ENCODE data around the gene TMEM132D. TPM values are rescaled to one million over a fixed set of nuclear protein-coding genes. Genes with fewer than 3 reads are reported as not detected.

Gene TMEM132D
- total RNA-seq, 1 experiment from 2014 or later, result not detected

DNA sequence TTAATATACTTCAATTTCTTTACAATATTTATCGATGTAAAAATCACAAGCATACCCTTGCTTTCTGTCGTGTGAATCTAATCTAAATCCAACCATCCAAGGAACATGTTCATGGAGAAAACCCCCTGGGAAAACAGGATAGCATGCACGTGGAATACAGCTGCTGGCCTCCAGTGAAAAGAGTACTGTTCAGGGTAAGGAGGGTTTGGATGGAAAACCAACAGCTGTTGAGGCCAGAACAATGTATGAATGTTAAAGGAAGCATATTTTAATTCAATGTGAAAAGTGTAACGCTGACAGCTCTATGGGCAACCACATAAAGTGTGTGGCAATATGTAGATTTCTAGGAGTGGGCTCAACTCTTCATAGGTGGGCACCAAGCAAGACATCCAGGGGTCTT, 344.0 kb downstream of the TMEM132D start:
- H3K4me3 ChIP-seq (ENCODE audit: low read depth, low read length, poor library complexity, severe bottlenecking), result no peak overlapping the region

DNA sequence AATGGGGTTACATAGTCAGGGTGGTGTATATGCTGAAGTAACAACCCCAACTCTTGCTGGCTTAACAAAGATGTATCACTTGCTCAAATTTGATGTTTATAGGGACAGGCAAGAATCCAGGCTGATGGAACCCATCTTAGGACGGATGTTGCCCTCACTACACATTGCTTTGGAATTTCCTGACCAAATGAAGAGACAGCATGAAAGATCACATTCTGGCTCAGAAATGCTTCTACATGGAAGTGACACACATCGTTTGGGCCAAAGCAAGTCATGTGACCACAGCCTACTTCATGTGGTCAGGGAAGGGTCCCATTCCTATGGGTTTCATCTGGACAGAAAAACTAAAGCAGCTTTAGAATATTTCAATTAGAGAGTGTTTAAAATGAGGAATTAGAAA, 345.8 kb downstream of the TMEM132D start:
- intact Hi-C loops (cut with micrococcal nuclease; ENCODE audit: unreplicated experiment), result no loop called here
- BruUV-seq (replicated peaks), result no TSS peak
- CTCF ChIA-PET, result no interaction called here
- Histone ChIP-seq H3K27ac (ENCODE audit: low read depth, low read length, poor library complexity, severe bottlenecking) (no peak overlapping the region), H3K9me3 (ENCODE audit: low read depth, low read length, poor library complexity, severe bottlenecking) (peaks cover 53% of the 10 kb centered on the region), H3K27me3 (replicated peaks; ENCODE audit: insufficient read depth, low read depth, low read length, poor library complexity) (no peaks in the 10 kb centered on the region), H3K36me3 (ENCODE audit: insufficient read depth, low read length, poor library complexity, severe bottlenecking) (no peaks in the 10 kb centered on the region), H3K4me3 (ENCODE audit: low read depth, low read length, poor library complexity, severe bottlenecking) (no peak overlapping the region), H3K4me1 (ENCODE audit: insufficient read depth, low read length, poor library complexity, severe bottlenecking) (no peaks in the 10 kb centered on the region)
- no peak for DNase-seq (ENCODE audit: low spot score)
- POLR2A ChIA-PET (ENCODE audit: low non-redundant PET), result no interaction called here
- TF ChIP-seq EZH2 (IDR thresholded peaks at IDR 0.05; ENCODE audit: borderline replicate concordance, low read depth, low read length, poor library complexity, severe bottlenecking), result no peak
- TF ChIP-seq, protein P1, sequence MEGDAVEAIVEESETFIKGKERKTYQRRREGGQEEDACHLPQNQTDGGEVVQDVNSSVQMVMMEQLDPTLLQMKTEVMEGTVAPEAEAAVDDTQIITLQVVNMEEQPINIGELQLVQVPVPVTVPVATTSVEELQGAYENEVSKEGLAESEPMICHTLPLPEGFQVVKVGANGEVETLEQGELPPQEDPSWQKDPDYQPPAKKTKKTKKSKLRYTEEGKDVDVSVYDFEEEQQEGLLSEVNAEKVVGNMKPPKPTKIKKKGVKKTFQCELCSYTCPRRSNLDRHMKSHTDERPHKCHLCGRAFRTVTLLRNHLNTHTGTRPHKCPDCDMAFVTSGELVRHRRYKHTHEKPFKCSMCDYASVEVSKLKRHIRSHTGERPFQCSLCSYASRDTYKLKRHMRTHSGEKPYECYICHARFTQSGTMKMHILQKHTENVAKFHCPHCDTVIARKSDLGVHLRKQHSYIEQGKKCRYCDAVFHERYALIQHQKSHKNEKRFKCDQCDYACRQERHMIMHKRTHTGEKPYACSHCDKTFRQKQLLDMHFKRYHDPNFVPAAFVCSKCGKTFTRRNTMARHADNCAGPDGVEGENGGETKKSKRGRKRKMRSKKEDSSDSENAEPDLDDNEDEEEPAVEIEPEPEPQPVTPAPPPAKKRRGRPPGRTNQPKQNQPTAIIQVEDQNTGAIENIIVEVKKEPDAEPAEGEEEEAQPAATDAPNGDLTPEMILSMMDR (conservative IDR thresholded peaks at IDR 0.05; ENCODE audit: low read depth, low read length), result no peak

More for the DNA sequence above, 344.0 kb downstream of the TMEM132D start:
- H3K36me3 ChIP-seq (ENCODE audit: insufficient read depth, low read length, poor library complexity, severe bottlenecking), result no peaks in the 10 kb centered on the region
- BruUV-seq (replicated peaks), result no TSS peak
- H3K4me1 ChIP-seq (ENCODE audit: insufficient read depth, low read length, poor library complexity, severe bottlenecking), result no peaks in the 10 kb centered on the region
- H3K27me3 ChIP-seq (replicated peaks; ENCODE audit: insufficient read depth, low read depth, low read length, poor library complexity), result no peaks in the 10 kb centered on the region
- TF ChIP-seq EZH2 (IDR thresholded peaks at IDR 0.05; ENCODE audit: borderline replicate concordance, low read depth, low read length, poor library complexity, severe bottlenecking), result no peak
- TF ChIP-seq, protein P1 (conservative IDR thresholded peaks at IDR 0.05; ENCODE audit: low read depth, low read length), result no peak
- ChIA-PET CTCF (no interaction called here), POLR2A (ENCODE audit: low non-redundant PET) (no interaction called here)
- peaks cover 36% of the 10 kb centered on the region for H3K9me3 ChIP-seq (ENCODE audit: low read depth, low read length, poor library complexity, severe bottlenecking)
- intact Hi-C loops (cut with micrococcal nuclease; ENCODE audit: unreplicated experiment), result no loop called here
- DNase-seq (ENCODE audit: low spot score), result no peak
- H3K27ac ChIP-seq (ENCODE audit: low read depth, low read length, poor library complexity, severe bottlenecking), result no peak overlapping the region

DNA sequence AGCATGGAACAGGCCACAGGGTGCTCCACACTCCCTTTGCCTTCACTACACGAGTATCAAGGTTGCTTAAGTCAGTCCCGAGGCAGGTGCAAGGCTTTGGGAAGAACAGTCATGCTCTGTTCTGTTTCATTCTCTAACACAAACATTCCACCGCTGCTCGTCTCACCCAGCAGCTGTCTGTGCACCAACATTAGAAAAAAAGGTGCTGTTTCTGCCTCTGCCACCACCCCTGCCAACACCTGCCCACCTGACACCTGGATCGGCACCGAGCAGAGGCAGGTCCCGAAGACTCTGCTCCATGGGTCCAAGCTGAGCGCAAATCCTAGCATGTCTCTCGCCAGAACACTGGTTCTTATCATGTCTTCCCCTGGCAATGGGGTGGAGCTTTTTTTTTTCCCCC, 347.7 kb downstream of the TMEM132D start:
- intact Hi-C loops (cut with micrococcal nuclease; ENCODE audit: unreplicated experiment), result no loop called here
- no peak for TF ChIP-seq EZH2 (IDR thresholded peaks at IDR 0.05; ENCODE audit: borderline replicate concordance, low read depth, low read length, poor library complexity, severe bottlenecking)
- TF ChIP-seq, protein P1 (conservative IDR thresholded peaks at IDR 0.05; ENCODE audit: low read depth, low read length), result no peak
- BruUV-seq (replicated peaks), result no TSS peak
- H3K27me3 ChIP-seq (replicated peaks; ENCODE audit: insufficient read depth, low read depth, low read length, poor library complexity), result no peaks in the 10 kb centered on the region
- H3K4me3 ChIP-seq (ENCODE audit: low read depth, low read length, poor library complexity, severe bottlenecking), result no peak overlapping the region
- H3K4me1 ChIP-seq (ENCODE audit: insufficient read depth, low read length, poor library complexity, severe bottlenecking), result no peaks in the 10 kb centered on the region
- no peak for DNase-seq (ENCODE audit: low spot score)
- ChIA-PET POLR2A (ENCODE audit: low non-redundant PET) (no interaction called here), CTCF (no interaction called here)
- no peaks in the 10 kb centered on the region for H3K36me3 ChIP-seq (ENCODE audit: insufficient read depth, low read length, poor library complexity, severe bottlenecking)
- peaks cover 44% of the 10 kb centered on the region for H3K9me3 ChIP-seq (ENCODE audit: low read depth, low read length, poor library complexity, severe bottlenecking)
- H3K27ac ChIP-seq (ENCODE audit: low read depth, low read length, poor library complexity, severe bottlenecking), result no peak overlapping the region
